ENCODE data around the gene PSMB10. TPM values are rescaled to one million over a fixed set of nuclear protein-coding genes. Genes with fewer than 3 reads are reported as not detected.

The PSMB10 gene
- polyA plus RNA-seq, 1 experiment: 18.1 TPM

DNA sequence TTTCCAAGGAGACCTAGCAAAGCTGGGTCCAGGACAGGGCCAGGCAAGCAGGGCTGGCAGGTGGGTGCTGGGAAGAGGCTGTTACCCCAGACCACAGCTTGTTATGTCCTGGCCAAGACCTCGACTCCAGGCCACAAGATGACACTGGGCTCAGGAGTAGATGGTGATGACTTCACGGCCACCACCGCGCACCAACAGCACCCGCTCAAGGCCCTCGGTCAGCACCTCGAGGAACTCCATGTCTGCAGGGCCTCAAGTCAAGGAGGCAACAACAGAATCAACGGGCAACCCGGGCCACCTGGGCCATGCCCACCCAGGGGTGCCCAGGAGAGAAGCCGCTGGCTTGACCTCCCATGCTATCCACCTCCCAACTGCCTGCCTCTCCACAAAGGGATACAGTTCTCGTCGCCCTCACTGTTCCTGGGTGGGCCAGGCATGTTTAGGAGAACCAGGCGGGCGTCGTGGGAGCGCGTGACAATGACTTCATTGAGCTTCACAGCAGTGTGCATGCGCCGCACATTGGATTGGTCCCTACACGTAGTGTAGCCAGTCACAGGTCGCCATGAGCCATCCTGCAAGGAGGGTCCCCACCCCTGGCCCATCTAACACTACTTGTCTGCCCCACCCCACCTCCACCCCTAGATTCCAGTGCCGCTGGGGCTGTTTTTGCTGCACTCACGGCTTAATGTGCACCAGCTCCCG is 8.2 kb upstream of the PSMB10 start:
- DNase-seq (ENCODE audit: low read depth, low spot score): no peak
- CTCF ChIA-PET: interaction anchor here (0.6 kb wide), 1 partner anchor 297 kb away, joined by 3 read pairs; no protein-coding TSS in a partner anchor
- H3K27me3 ChIP-seq (ENCODE audit: control insufficient read depth, insufficient read depth, low read length): no peaks in the 10 kb centered on the region
- TF ChIP-seq, protein P1, sequence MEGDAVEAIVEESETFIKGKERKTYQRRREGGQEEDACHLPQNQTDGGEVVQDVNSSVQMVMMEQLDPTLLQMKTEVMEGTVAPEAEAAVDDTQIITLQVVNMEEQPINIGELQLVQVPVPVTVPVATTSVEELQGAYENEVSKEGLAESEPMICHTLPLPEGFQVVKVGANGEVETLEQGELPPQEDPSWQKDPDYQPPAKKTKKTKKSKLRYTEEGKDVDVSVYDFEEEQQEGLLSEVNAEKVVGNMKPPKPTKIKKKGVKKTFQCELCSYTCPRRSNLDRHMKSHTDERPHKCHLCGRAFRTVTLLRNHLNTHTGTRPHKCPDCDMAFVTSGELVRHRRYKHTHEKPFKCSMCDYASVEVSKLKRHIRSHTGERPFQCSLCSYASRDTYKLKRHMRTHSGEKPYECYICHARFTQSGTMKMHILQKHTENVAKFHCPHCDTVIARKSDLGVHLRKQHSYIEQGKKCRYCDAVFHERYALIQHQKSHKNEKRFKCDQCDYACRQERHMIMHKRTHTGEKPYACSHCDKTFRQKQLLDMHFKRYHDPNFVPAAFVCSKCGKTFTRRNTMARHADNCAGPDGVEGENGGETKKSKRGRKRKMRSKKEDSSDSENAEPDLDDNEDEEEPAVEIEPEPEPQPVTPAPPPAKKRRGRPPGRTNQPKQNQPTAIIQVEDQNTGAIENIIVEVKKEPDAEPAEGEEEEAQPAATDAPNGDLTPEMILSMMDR (IDR thresholded peaks at IDR 0.05; ENCODE audit: low read depth, low read length): no peak
- H3K9me3 ChIP-seq (ENCODE audit: control insufficient read depth, insufficient read depth, low read length): no peaks in the 10 kb centered on the region; the same call in 1 of the 2 replicates
- H3K27ac ChIP-seq (ENCODE audit: low read depth, low read length): peak overlapping the region; percentile 21
- POLR2A ChIA-PET: no interaction called here
- no peak overlapping the region for H3K4me3 ChIP-seq (ENCODE audit: low read depth, low read length)

DNA sequence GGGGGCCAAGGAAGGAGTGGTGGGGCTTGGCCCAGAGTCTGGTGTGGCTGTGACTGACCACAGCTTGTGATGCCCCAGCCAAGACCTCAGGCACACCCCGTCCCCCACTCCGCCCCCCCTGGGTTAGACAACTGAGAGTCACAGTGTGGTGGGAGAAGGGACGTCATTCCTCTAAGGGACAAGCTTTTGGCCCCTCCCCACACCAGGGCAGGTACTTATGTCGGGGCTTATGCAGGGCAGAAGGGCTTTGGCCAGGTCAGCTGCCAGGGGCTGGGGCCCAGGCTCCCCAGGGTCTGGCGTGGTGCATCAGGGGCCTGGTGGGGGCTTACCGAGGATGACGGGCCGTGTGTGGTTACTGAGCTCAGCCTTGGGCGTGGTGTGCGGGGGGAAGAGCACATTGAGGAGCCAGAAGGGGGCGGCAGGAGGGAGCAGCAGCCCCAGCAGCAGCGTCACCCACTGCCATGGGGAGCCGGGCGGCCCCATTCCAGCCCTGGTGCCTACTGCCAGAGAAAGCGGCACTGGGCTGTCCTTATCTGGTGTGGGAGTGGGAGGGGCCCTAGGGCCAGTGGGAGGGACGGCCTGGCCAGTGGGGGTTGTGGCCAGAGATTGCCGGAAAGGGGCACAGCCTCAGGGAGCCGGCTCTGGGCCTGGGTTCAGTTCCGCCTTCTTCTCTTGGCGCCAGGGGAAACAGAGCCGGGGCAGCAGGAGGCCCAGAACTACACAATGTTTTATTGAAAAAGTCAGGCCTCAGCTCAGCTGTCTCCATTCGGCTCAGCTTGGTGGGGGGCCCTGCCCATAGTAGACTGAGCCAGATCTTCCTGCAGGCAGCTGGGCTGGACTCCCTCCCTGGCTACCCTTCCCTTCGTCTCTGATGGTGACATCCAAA is 7.2 kb upstream of the PSMB10 start, which contains the start of gene LCAT:
Gene LCAT (minus strand): TSS at position 502 of the 886 bp plus-strand sequence. CDS start 19 bp downstream, at position 483.
- TF ChIP-seq, protein P1 (IDR thresholded peaks at IDR 0.05; ENCODE audit: low read depth, low read length): no peak
- no peak for DNase-seq (ENCODE audit: low read depth, low spot score)
- Histone ChIP-seq H3K27me3 (ENCODE audit: control insufficient read depth, insufficient read depth, low read length) (no peaks in the 10 kb centered on the region), H3K9me3 (ENCODE audit: control insufficient read depth, insufficient read depth, low read length) (no peaks in the 10 kb centered on the region; the same call in 1 of the 2 replicates), H3K27ac (ENCODE audit: low read depth, low read length) (peak within 1 kb of the TSS; percentile 21), H3K4me3 (ENCODE audit: low read depth, low read length) (no peak within 1 kb of the TSS)
- CTCF ChIA-PET: interaction anchor here (0.6 to 0.7 kb wide), 3 partner anchors 26 to 369 kb away, joined by 3 to 11 read pairs (median 7); no protein-coding TSS in a partner anchor
- POLR2A ChIA-PET: no interaction called here

DNA sequence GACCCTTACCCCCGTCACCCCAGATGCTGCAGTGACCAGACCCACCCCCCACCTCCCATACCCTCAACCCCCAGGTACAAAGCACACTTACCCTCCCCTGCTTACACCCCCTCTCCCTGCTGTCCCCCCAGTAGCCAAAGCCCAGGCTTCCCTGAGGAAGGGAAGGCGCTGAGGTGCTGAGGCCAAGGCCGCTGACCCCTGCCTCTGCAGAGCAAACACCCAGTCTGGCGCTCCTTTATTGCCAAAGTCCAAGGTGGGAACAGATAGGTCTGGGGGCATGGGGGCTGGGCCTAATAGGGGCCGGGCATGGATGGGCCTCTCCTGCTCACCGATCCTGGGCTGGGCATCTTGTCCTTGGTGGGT is 6.6 kb upstream of the PSMB10 start:
- no peaks in the 10 kb centered on the region; the same call in 1 of the 2 replicates for H3K9me3 ChIP-seq (ENCODE audit: control insufficient read depth, insufficient read depth, low read length)
- no peaks in the 10 kb centered on the region for H3K27me3 ChIP-seq (ENCODE audit: control insufficient read depth, insufficient read depth, low read length)
- ChIA-PET POLR2A (no interaction called here), CTCF (interaction anchor here (0.6 to 1.4 kb wide), 3 partner anchors 49 to 369 kb away, joined by 3 to 11 read pairs (median 3); partner anchors contain the start of gene NRN1L)
- no peak overlapping the region for H3K27ac ChIP-seq (ENCODE audit: low read depth, low read length)
- no peak for DNase-seq (ENCODE audit: low read depth, low spot score)
- H3K4me3 ChIP-seq (ENCODE audit: low read depth, low read length): no peak overlapping the region
- TF ChIP-seq, protein P1 (IDR thresholded peaks at IDR 0.05; ENCODE audit: low read depth, low read length): no peak

DNA sequence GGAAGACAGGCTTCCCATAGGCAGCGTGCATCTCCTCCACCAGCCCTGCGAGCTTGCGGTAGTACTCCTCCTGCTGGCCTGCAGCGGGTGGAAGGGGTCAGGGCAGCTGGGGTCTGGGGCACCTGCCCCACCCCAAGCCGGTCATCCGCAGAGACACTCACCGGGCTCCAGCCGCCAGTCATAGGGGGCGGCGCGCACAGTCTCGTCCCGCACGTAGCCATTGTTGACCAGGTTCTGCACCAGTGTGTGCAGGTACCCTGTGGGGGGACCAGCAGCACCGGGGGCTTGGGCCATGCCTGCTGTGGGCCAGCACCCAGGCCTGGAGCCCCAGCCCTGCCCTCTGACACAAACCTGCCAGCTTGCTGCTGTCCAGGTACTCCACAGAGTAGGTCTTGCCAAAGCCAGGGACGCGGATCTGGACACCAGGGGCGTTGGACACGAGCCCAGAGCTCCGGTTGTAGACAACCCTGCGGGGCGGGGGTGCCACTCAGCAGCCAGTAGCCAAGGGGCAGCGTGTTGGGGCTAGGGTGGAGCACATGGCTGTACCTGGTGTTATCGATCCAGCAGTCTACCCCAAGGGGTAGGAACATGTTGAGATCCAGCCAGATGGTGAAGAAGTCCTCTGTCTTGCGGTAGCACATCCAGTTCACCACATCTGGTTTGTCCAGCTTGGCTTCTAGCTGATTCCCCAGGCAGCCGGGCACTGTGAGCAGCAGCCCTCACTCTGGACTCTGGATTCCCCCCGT is 6.0 kb upstream of the PSMB10 start:
- POLR2A ChIA-PET: interaction anchor here (0.5 kb wide), 1 partner anchor 19 kb away, joined by 3 read pairs; no protein-coding TSS in a partner anchor
- TF ChIP-seq, protein P1 (IDR thresholded peaks at IDR 0.05; ENCODE audit: low read depth, low read length): no peak
- no peaks in the 10 kb centered on the region for H3K27me3 ChIP-seq (ENCODE audit: control insufficient read depth, insufficient read depth, low read length)
- no peak overlapping the region for H3K4me3 ChIP-seq (ENCODE audit: low read depth, low read length)
- no peak overlapping the region for H3K27ac ChIP-seq (ENCODE audit: low read depth, low read length)
- CTCF ChIA-PET: interaction anchor here (0.5 to 1.4 kb wide), 4 partner anchors 43 to 127 kb away, joined by 3 to 8 read pairs (median 3); partner anchors contain the start of gene NRN1L
- no peaks in the 10 kb centered on the region; the same call in 1 of the 2 replicates for H3K9me3 ChIP-seq (ENCODE audit: control insufficient read depth, insufficient read depth, low read length)
- no peak for DNase-seq (ENCODE audit: low read depth, low spot score)
